ENCODE results near the gene SLC1A1. TPM values are rescaled to one million over a fixed set of nuclear protein-coding genes. Genes with fewer than 3 reads are reported as not detected.

The SLC1A1 gene
- polyA plus RNA-seq = not detected

- Mint-ChIP-seq H3K9me3 (no peaks in the 10 kb centered on the region), H3K27ac (no peak within 1 kb of the TSS), H3K36me3 (no peaks in the 10 kb centered on the region), H3K4me1 (peaks cover 14 to 15% (median 14%) of the 10 kb centered on the region in 3 donors), H3K4me3 (peak within 1 kb of the TSS; percentile 42 to 88 (median 83)), H3K27me3 (peaks cover 46% of the 10 kb centered on the region)
Observed at GRCh38 chr9:4489919-4490704, at the start of gene SLC1A1. Gene SLC1A1, plus strand, starts transcription at chr9:4490468. Its CDS starts 212 bp downstream, at chr9:4490680.

- Mint-ChIP-seq H3K4me1 (no peaks in the 10 kb centered on the region), H3K36me3 (peaks cover 3% of the 10 kb centered on the region), H3K27me3 (peaks cover 4% of the 10 kb centered on the region), H3K4me3 (no peak overlapping the region), H3K9me3 (peaks cover 0 to 6% (median 3%) of the 10 kb centered on the region in 3 donors), H3K27ac (no peak overlapping the region)
Observed at GRCh38 chr9:4442806-4443205, 47.5 kb upstream of the SLC1A1 start.

- Mint-ChIP-seq H3K9me3 (peaks cover 0 to 6% (median 3%) of the 10 kb centered on the region in 3 donors), H3K27me3 (peaks cover 4% of the 10 kb centered on the region), H3K4me1 (no peaks in the 10 kb centered on the region), H3K4me3 (no peak overlapping the region), H3K36me3 (peaks cover 3% of the 10 kb centered on the region), H3K27ac (no peak overlapping the region)
Observed at GRCh38 chr9:4443439-4443838, 46.8 kb upstream of the SLC1A1 start.

- peaks cover 12 to 21% (median 15%) of the 10 kb centered on the region in 3 donors for H3K4me1 Mint-ChIP-seq
- H3K36me3 Mint-ChIP-seq = no peaks in the 10 kb centered on the region
- H3K27ac Mint-ChIP-seq = no peak overlapping the region
- no peak overlapping the region for H3K4me3 Mint-ChIP-seq
- H3K27me3 Mint-ChIP-seq = peaks cover 11% of the 10 kb centered on the region
- H3K9me3 Mint-ChIP-seq = peaks cover 0 to 4% (median 0%) of the 10 kb centered on the region in 3 donors
Observed at GRCh38 chr9:4461437-4461836, 28.8 kb upstream of the SLC1A1 start.

GRCh38 chr9:4463824-4464223 lies 26.4 kb upstream of the SLC1A1 start:
- H3K27ac Mint-ChIP-seq = no peak overlapping the region
- H3K36me3 Mint-ChIP-seq = no peaks in the 10 kb centered on the region
- peaks cover 0 to 6% (median 6%) of the 10 kb centered on the region in 3 donors for H3K9me3 Mint-ChIP-seq
- peaks cover 12 to 21% (median 13%) of the 10 kb centered on the region in 3 donors for H3K4me1 Mint-ChIP-seq
- H3K4me3 Mint-ChIP-seq = no peak overlapping the region
- peaks cover 12% of the 10 kb centered on the region for H3K27me3 Mint-ChIP-seq

- Mint-ChIP-seq H3K4me1 (peaks cover 12 to 21% (median 12%) of the 10 kb centered on the region in 3 donors), H3K9me3 (peaks cover 4 to 6% (median 6%) of the 10 kb centered on the region in 3 donors), H3K27me3 (peaks cover 7% of the 10 kb centered on the region), H3K36me3 (peaks cover 3% of the 10 kb centered on the region), H3K4me3 (peak overlapping the region in 3 of 4 donors; percentile 9 to 85 (median 77)), H3K27ac (no peak overlapping the region)
Observed at GRCh38 chr9:4464911-4465513, 25.3 kb upstream of the SLC1A1 start.

- Mint-ChIP-seq H3K4me3 (peak overlapping the region in 1 of 4 donors; percentile 41), H3K27ac (no peak overlapping the region), H3K27me3 (peaks cover 7% of the 10 kb centered on the region), H3K4me1 (peaks cover 12 to 21% (median 12%) of the 10 kb centered on the region in 3 donors), H3K9me3 (peaks cover 5 to 6% (median 6%) of the 10 kb centered on the region in 3 donors), H3K36me3 (peaks cover 3% of the 10 kb centered on the region)
Observed at GRCh38 chr9:4465910-4466309, 24.4 kb upstream of the SLC1A1 start.

- peaks cover 0 to 3% (median 0%) of the 10 kb centered on the region in 3 donors for H3K9me3 Mint-ChIP-seq
- no peak overlapping the region for H3K4me3 Mint-ChIP-seq
- H3K36me3 Mint-ChIP-seq = peaks cover 4% of the 10 kb centered on the region
- H3K27me3 Mint-ChIP-seq = no peaks in the 10 kb centered on the region
- no peaks in the 10 kb centered on the region for H3K4me1 Mint-ChIP-seq
- no peak overlapping the region for H3K27ac Mint-ChIP-seq
Observed at GRCh38 chr9:4475301-4475700, 15.0 kb upstream of the SLC1A1 start.

- H3K9me3 Mint-ChIP-seq = peaks cover 0 to 2% (median 0%) of the 10 kb centered on the region in 3 donors
- H3K27me3 Mint-ChIP-seq = peaks cover 22% of the 10 kb centered on the region
- H3K4me3 Mint-ChIP-seq = no peak overlapping the region
- no peaks in the 10 kb centered on the region for H3K36me3 Mint-ChIP-seq
- peaks cover under 1 to 14% (median 8%) of the 10 kb centered on the region in 3 donors for H3K4me1 Mint-ChIP-seq
- no peak overlapping the region for H3K27ac Mint-ChIP-seq
Observed at GRCh38 chr9:4486176-4486575, 4.1 kb upstream of the SLC1A1 start.

GRCh38 chr9:4489562-4489918 lies 728 bp upstream of the SLC1A1 start:
- Mint-ChIP-seq H3K27me3 (peaks cover 44% of the 10 kb centered on the region), H3K27ac (no peak overlapping the region), H3K4me1 (peaks cover 14 to 15% (median 14%) of the 10 kb centered on the region in 3 donors), H3K9me3 (peaks cover 0 to 2% (median 0%) of the 10 kb centered on the region in 3 donors), H3K36me3 (no peaks in the 10 kb centered on the region), H3K4me3 (peak overlapping the region; percentile 38 to 88 (median 77))

GRCh38 chr9:4490705-4491625 lies 697 bp downstream of the SLC1A1 start:
- Mint-ChIP-seq H3K27ac (no peak overlapping the region), H3K27me3 (peaks cover 51% of the 10 kb centered on the region)

GRCh38 chr9:4491626-4491975 lies 1.3 kb downstream of the SLC1A1 start:
- no peaks in the 10 kb centered on the region for H3K9me3 Mint-ChIP-seq
- peaks cover 14% of the 10 kb centered on the region in 3 donors for H3K4me1 Mint-ChIP-seq
- peaks cover 51% of the 10 kb centered on the region for H3K27me3 Mint-ChIP-seq
- peak overlapping the region; percentile 42 to 85 (median 80) for H3K4me3 Mint-ChIP-seq
- no peaks in the 10 kb centered on the region for H3K36me3 Mint-ChIP-seq
- H3K27ac Mint-ChIP-seq = no peak overlapping the region

More at GRCh38 chr9:4490705-4491625, 697 bp downstream of the SLC1A1 start:
- Mint-ChIP-seq H3K9me3 (no peaks in the 10 kb centered on the region), H3K4me1 (peaks cover 14 to 17% (median 14%) of the 10 kb centered on the region in 3 donors), H3K36me3 (no peaks in the 10 kb centered on the region), H3K4me3 (peak overlapping the region; percentile 42 to 86 (median 82))

- Mint-ChIP-seq H3K4me1 (peaks cover 11 to 14% (median 14%) of the 10 kb centered on the region in 3 donors), H3K4me3 (no peak overlapping the region), H3K9me3 (no peaks in the 10 kb centered on the region), H3K27ac (no peak overlapping the region), H3K36me3 (no peaks in the 10 kb centered on the region), H3K27me3 (peaks cover 43% of the 10 kb centered on the region)
Observed at GRCh38 chr9:4494332-4494731, 4.1 kb downstream of the SLC1A1 start.

GRCh38 chr9:4494806-4495205 lies 4.5 kb downstream of the SLC1A1 start:
- H3K4me1 Mint-ChIP-seq = peaks cover 7 to 14% (median 12%) of the 10 kb centered on the region in 3 donors
- no peak overlapping the region for H3K4me3 Mint-ChIP-seq
- no peaks in the 10 kb centered on the region for H3K9me3 Mint-ChIP-seq
- no peak overlapping the region for H3K27ac Mint-ChIP-seq
- H3K36me3 Mint-ChIP-seq = no peaks in the 10 kb centered on the region
- H3K27me3 Mint-ChIP-seq = peaks cover 38% of the 10 kb centered on the region

Measured in IgD-negative memory B cell (primary cell).